Measurements from ENCODE around the gene SQOR. TPM values are rescaled to one million over a fixed set of nuclear protein-coding genes. Genes with fewer than 3 reads are reported as not detected.

The SQOR gene
- total RNA-seq, 4 donors from 2014 or later = 66.6 to 96.3 (median 87.1) TPM

DNA sequence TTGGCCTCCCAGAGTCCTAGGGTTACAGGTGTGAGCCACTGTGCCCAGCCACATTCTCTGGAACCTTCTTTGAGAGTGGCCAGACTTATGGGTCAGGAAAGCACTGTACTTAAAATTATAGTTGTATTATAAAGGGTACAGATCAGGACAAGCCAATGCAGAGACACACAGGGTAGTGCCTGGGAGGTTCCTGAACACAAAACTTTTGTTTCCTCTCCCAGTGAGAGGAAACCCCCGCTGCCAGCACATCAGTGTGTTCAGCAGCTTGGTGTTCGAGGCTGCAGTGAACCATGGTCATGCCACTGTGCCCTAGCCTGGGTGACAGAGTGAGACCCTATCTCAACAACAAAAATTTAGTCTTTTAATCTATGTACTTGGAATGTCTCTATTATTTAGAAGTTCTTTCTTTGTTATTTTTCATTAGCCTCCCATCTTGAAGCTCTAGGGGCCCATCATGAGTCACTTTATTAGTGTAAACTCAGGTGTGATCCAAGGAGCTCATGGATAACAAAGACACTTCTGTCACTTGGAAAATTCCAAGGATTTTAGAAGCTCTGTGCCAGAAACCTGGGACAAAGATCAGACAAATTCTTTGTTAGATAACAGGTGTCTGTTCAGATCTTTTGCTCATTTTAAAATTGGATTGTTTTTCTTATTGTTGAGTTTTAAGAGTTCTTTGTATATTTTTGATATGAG is 39.8 kb upstream of the SQOR start:
- TF ChIP-seq, protein P1, sequence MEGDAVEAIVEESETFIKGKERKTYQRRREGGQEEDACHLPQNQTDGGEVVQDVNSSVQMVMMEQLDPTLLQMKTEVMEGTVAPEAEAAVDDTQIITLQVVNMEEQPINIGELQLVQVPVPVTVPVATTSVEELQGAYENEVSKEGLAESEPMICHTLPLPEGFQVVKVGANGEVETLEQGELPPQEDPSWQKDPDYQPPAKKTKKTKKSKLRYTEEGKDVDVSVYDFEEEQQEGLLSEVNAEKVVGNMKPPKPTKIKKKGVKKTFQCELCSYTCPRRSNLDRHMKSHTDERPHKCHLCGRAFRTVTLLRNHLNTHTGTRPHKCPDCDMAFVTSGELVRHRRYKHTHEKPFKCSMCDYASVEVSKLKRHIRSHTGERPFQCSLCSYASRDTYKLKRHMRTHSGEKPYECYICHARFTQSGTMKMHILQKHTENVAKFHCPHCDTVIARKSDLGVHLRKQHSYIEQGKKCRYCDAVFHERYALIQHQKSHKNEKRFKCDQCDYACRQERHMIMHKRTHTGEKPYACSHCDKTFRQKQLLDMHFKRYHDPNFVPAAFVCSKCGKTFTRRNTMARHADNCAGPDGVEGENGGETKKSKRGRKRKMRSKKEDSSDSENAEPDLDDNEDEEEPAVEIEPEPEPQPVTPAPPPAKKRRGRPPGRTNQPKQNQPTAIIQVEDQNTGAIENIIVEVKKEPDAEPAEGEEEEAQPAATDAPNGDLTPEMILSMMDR (IDR thresholded peaks at IDR 0.05) = no peak
- TF ChIP-seq EP300 (IDR thresholded peaks at IDR 0.05) = no peak
- no peak for TF ChIP-seq POLR2AphosphoS5 (IDR thresholded peaks at IDR 0.05)
- no peak for TF ChIP-seq POLR2A (IDR thresholded peaks at IDR 0.05)
- Histone ChIP-seq H3K9me3 (no peaks in the 10 kb centered on the region), H3K4me3 (no peak overlapping the region), H3K36me3 (peaks cover 0 to 36% of the 10 kb centered on the region in 2 donors), H3K4me1 (peaks cover 0 to 29% (median 4%) of the 10 kb centered on the region in 3 donors), H3K27ac (no peak overlapping the region), H3K27me3 (no peaks in the 10 kb centered on the region)
- ATAC-seq = no peak
- WGBS, 2 donors (ENCODE audit: low coverage in 1 of 2) = 91% methylated on average over 2 of the region's 2 CpGs

DNA sequence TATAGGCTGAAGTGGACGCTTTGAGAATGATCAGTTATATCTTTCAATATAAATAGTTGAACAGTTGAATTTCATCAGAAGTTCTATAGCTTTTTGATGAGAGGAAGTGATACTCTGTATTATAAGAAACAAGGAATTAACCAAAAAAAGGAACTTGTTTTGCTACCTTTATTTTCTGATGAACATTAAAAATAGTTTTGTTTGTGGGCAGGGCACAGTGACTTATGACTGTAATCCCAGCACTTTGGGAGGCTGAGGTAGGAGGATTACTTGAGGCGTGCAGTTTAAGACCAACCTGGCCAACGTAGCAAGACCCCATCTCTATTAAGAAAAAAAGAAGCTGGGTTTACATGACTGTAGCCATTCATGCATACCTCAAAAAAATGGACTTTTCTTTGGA is 30.9 kb upstream of the SQOR start:
- 81 to 94% methylated on average over 3 of the region's 3 CpGs for WGBS, 2 donors (ENCODE audit: low coverage in 1 of 2)
- Histone ChIP-seq H3K4me3 (no peak overlapping the region), H3K27ac (no peak overlapping the region), H3K4me1 (no peaks in the 10 kb centered on the region), H3K27me3 (no peaks in the 10 kb centered on the region), H3K36me3 (peaks cover 0 to 36% of the 10 kb centered on the region in 2 donors), H3K9me3 (no peaks in the 10 kb centered on the region)
- ATAC-seq = no peak
- no peak for TF ChIP-seq POLR2AphosphoS5 (IDR thresholded peaks at IDR 0.05)
- TF ChIP-seq EP300 (IDR thresholded peaks at IDR 0.05) = no peak
- TF ChIP-seq, protein P1 (IDR thresholded peaks at IDR 0.05) = no peak
- no peak for TF ChIP-seq POLR2A (IDR thresholded peaks at IDR 0.05)

DNA sequence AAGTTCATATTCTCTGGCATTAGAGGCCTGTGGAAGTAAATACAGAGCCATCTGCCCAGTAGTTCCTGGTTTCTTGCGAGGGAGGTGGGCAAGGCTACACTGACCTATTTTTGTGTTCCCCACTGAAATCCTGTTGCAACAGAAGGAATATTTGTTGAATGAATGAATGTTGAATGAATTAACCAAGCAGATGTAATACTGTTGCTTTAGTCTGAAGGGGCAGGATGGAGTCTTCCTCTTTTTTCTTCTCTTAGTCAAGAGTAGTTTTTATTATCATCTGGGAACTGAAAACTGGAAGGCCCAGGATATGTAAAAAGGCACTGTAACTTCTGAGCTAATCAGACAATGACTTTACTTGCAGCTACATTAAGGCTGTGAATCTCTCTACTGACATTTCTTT is 30.5 kb upstream of the SQOR start:
- H3K36me3 ChIP-seq = peaks cover 0 to 36% of the 10 kb centered on the region in 2 donors
- WGBS, 2 donors (ENCODE audit: low coverage in 1 of 2) = 57 to 86% methylated on average over 1 of the region's 1 CpG
- no peaks in the 10 kb centered on the region for H3K4me1 ChIP-seq
- no peaks in the 10 kb centered on the region for H3K27me3 ChIP-seq
- ATAC-seq = no peak
- no peak overlapping the region for H3K27ac ChIP-seq
- TF ChIP-seq, protein P1 (IDR thresholded peaks at IDR 0.05) = no peak
- TF ChIP-seq POLR2AphosphoS5 (IDR thresholded peaks at IDR 0.05) = no peak
- no peak for TF ChIP-seq POLR2A (IDR thresholded peaks at IDR 0.05)
- no peak for TF ChIP-seq EP300 (IDR thresholded peaks at IDR 0.05)
- no peaks in the 10 kb centered on the region for H3K9me3 ChIP-seq
- no peak overlapping the region for H3K4me3 ChIP-seq

DNA sequence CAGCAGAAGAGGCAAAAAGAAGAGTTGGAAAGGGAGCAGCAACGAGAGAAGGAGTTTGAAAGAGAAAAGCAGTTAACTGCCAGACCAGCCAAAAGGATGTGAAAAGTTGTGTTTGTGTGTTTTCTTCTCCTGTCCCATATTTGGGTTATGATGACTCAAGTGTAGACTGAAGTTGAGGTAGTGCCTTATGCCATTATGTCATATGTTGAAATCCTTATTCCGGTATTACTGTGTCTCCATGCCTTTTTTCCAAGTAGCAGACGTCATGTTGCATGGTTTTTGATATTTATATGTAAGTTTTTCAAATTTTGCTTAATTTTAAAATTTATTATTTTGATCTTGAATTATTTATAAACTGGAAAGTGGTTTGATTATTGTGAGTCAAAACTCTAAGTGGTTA is 28.4 kb upstream of the SQOR start:
- no peak for ATAC-seq
- no peaks in the 10 kb centered on the region for H3K27me3 ChIP-seq
- 63 to 90% methylated on average over 3 of the region's 3 CpGs for WGBS, 2 donors (ENCODE audit: low coverage in 1 of 2)
- TF ChIP-seq POLR2A (IDR thresholded peaks at IDR 0.05) (no peak), EP300 (IDR thresholded peaks at IDR 0.05) (no peak)
- peaks cover 0 to 41% of the 10 kb centered on the region in 2 donors for H3K36me3 ChIP-seq
- H3K4me1 ChIP-seq = no peaks in the 10 kb centered on the region
- no peak overlapping the region for H3K4me3 ChIP-seq
- H3K9me3 ChIP-seq = no peaks in the 10 kb centered on the region
- no peak overlapping the region for H3K27ac ChIP-seq

GRCh38 chr15:45606841-45607240 is 28.0 kb upstream of the SQOR start:
- 78 to 100% methylated on average over 1 of the region's 1 CpG for WGBS, 2 donors (ENCODE audit: low coverage in 1 of 2)
- H3K36me3 ChIP-seq = peaks cover 0 to 41% of the 10 kb centered on the region in 2 donors
- H3K9me3 ChIP-seq = no peaks in the 10 kb centered on the region
- no peaks in the 10 kb centered on the region for H3K27me3 ChIP-seq
- H3K27ac ChIP-seq = no peak overlapping the region
- no peak overlapping the region for H3K4me3 ChIP-seq
- no peak for TF ChIP-seq POLR2AphosphoS5 (IDR thresholded peaks at IDR 0.05)
- TF ChIP-seq, protein P1 (IDR thresholded peaks at IDR 0.05) = no peak
- TF ChIP-seq POLR2A (IDR thresholded peaks at IDR 0.05) = no peak
- no peak for TF ChIP-seq EP300 (IDR thresholded peaks at IDR 0.05)
- no peak for ATAC-seq
- H3K4me1 ChIP-seq = no peaks in the 10 kb centered on the region

Measured in gastroesophageal sphincter (tissue), 4 donors.